Fibroblast of mammary gland (primary cell): ENCODE results near the gene THRB.

Experiments
- DNase-seq: peaks from one replicate; pipeline ENCODE4 v3.0.0-alpha.2; 2010; ENCODE audit warnings: low read depth
- H3K4me3 ChIP-seq: 2 replicates; pipeline ENCODE4 v1.5.1; 2011; ENCODE audit warnings: low read depth, mild to moderate bottlenecking, low read length, moderate library complexity; ENCODE audit not compliant: control insufficient read depth
- TF ChIP-seq, protein P1 (sequence below): conservative IDR thresholded peaks from 2 replicates; pipeline ENCODE4 v1.5.1; 2011; ENCODE audit warnings: low read depth, low read length, inconsistent platforms; ENCODE audit not compliant: control insufficient read depth, insufficient read depth

THRB gene

DNA sequence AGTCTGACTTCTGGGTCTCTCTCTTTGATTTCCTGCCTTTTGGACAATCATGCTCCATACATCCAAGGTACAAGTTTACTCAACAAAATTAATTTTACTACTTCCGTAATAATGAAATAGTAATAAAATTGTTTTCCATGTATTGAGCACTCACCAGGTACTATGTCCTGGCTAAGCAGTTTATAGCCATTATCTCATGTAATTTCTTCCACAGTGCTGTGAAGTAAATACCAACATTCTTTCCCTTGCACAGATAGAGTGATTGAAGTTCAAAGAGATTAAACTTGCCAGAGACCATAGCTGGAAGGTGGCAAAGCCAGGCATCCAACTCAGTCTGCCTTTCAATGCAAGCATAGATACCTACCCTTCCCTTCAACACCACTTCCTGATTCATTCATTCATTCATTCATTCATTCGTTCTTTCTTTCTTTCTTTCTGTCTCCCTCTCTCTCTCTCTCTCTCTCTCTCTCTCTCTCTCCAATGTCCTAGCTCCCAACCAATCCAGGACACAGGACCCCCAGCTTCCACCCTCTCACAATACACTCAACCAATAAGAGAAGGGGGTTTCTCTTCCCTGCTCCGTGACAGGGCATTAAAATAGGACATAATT lies 12.4 kb downstream of the THRB start:
- no peak for DNase-seq
- TF ChIP-seq, protein P1, sequence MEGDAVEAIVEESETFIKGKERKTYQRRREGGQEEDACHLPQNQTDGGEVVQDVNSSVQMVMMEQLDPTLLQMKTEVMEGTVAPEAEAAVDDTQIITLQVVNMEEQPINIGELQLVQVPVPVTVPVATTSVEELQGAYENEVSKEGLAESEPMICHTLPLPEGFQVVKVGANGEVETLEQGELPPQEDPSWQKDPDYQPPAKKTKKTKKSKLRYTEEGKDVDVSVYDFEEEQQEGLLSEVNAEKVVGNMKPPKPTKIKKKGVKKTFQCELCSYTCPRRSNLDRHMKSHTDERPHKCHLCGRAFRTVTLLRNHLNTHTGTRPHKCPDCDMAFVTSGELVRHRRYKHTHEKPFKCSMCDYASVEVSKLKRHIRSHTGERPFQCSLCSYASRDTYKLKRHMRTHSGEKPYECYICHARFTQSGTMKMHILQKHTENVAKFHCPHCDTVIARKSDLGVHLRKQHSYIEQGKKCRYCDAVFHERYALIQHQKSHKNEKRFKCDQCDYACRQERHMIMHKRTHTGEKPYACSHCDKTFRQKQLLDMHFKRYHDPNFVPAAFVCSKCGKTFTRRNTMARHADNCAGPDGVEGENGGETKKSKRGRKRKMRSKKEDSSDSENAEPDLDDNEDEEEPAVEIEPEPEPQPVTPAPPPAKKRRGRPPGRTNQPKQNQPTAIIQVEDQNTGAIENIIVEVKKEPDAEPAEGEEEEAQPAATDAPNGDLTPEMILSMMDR: no peak
- no peak overlapping the region for H3K4me3 ChIP-seq

DNA sequence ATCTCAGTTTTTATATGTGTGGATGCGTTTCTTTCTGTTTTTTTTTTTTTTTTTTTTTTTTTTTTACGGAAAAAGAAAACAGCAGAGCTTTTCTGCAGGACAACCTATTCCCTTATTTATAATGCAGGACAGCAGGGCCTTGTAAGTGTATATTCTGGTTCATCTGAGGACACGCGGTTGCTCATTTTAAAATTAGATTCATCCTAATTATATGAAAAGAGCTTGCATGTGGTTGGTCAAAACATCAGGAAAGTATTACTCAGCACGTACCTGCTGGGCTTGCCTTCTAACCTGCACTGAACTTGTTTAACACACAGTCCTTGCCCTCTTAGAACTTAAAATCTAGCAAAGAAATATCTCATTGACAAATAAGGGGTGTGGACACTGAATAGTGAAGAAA lies 13.5 kb downstream of the THRB start:
- TF ChIP-seq, protein P1: no peak
- DNase-seq: no peak
- H3K4me3 ChIP-seq: no peak overlapping the region

DNA sequence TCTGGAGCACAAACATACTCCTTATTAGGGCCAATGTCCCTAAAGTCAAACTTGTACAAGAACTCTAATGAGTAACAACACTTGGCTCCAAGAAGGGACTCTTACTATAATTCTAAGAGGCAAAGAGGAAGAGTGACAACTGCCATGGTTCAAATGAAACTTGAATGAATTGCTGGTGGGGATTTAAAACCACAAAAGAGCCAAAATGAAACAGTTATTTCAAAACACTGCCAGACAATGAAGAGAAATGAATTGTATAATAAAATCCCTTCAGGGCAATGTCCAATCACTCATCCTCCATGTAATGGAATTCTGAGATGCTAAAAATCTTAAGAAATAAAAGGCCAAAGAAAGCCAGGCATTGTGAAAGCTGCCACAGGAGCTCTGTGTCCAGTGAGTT lies 14.2 kb downstream of the THRB start:
- H3K4me3 ChIP-seq: no peak overlapping the region
- TF ChIP-seq, protein P1: no peak
- no peak for DNase-seq

DNA sequence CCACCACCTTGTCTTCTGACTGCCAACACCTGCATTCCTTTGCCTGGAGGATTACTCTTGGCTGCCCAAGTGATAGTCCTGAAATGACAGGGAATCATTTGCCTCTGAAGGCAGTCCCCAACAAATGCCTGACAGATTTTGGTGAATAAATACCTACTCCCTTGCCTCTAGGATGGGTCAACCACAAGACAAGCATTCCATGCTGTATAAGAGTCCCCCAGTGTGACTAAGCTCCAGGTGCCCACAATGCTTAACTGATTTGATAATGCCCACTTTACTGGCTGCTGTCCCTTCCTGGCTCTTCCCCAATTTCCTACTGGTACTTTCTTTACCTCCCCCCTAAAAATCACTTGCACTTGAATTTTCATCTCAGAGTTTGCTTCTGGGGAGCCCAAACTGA lies 14.8 kb downstream of the THRB start:
- TF ChIP-seq, protein P1: no peak
- H3K4me3 ChIP-seq: no peak overlapping the region
- DNase-seq: no peak

DNA sequence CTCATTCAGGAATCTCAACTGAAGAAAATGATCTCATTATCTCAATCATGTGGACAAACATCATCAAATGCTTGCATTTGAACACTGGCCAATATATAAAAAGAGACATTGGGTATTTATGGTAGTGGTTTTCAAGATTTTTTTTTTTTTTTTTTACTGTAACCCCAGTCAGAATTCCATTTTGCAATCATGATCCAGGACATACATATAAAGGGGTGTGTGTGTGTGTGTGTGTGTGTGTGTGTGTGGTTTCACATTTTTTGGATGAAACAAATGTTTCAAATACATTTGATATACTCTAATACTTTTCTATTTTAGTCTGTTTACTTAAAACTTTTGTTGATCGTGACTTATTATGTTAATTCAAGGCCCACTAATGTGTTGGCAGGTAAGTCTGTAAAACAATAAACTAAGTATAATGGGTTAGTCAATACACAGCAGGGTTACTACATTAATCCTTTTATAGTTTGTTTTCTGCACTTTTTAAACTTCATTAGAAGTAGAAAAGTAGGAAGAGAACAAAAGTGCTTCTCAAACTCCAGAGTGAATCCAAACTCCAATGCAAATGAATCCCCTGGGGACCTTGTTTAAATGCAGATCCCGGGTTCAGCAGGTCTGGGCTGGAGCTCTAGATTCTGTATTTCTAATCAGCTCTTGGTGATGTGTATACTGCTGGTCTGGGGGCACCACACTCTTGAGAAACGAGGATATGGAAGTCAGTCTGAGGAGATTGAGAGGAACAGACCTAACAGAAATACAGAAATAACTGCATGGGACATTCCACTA lies 17.6 kb downstream of the THRB start:
- no peak for DNase-seq
- H3K4me3 ChIP-seq: no peak overlapping the region

DNA sequence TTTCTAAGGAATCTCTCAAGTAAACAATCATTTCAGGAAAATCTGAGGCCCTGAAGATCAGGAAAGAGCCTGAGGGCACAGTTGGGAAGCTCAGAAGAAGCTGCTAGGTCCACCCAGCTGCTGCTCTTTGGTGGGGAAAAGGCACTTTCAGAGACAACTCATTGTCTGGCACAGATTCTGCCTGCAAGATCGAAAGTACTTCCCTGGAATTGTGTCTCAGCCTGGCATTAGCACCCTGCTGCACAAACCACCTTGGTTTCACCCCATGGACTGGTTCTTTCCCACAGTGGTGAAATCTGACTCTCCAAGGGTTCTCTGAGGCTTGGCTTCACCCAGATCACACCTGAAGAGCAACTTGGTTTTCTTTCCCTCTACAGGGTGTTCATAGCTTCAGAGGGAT lies 18.7 kb downstream of the THRB start:
- H3K4me3 ChIP-seq: no peak overlapping the region
- TF ChIP-seq, protein P1: no peak
- DNase-seq: peak; percentile 38

More for the DNA sequence above, 17.6 kb downstream of the THRB start:
- TF ChIP-seq, protein P1: no peak
